SK-MEL-5 (cell line): ENCODE results near the gene INO80D. TPM values are rescaled to one million over a fixed set of nuclear protein-coding genes. Genes with fewer than 3 reads are reported as not detected.
"Not testable (repeated sequence)": the region's sequence is repeated elsewhere in the genome, so short reads cannot be mapped to it uniquely, and the experiment has no call there.

Source experiments
- DNase-seq: peaks from one replicate; pipeline ENCODE4 v3.0.0-alpha.2; 2016; ENCODE audit warnings: low read depth, low spot score
- in situ Hi-C: cut with HindIII; loops from 2 replicates; pipeline ENCODE4 v1.10.0; 2016; ENCODE audit warnings: low sequenced_read_pairs, high pct_unique_total_duplicates, low pct_unique_long_range_greater_than_20kb
- total RNA-seq: library from RNA; depleted of rRNA; stranded (reverse); fragments of >200 nt; shearing (Covaris generic); gene quantifications from 2 replicates; pipeline ENCODE4 v1.2.3, GENCODE V29; 2014

INO80D gene
- total RNA-seq, 1 experiment from 2014 or later: 6.8 TPM

DNA sequence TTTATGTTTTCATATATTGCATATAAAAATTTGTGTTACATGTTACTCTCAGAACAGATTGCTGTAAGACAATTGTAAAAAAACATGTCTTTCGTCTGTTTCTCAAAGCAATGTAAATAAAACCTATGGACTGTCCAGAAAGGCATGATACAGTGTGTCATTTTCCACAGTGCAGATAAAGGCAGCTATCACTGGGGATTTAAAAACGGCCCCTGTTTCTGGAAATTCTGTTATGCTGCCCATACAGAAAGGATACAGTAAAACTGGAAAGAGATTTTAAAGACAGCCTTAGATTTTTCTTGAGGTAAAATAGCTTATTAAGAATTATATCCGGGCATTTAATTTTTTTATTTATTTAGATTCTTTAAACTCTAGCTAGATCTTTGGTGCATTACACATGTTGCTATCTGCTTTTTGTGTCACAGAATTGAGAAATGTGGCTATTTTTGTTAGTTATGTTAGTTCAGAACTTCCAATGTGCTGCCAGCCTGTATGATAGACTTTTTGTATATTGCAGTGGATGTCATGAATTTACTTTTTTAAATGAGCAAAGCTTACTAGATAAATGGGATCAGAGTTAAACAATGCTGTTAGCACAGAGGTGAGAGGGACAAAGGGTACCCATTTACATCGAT lies 859 bp upstream of the INO80D start:
- in situ Hi-C loops: no loop called here
- no peak for DNase-seq

GRCh38 chr2:206084870-206085741 lies 868 bp downstream of the INO80D start:
- in situ Hi-C loops: no loop called here
- peak; percentile 14 for DNase-seq

- DNase-seq: peak; percentile 86
- in situ Hi-C loops: no loop called here
Measured at GRCh38 chr2:206084439-206084869, 1.5 kb downstream of the INO80D start.

DNA sequence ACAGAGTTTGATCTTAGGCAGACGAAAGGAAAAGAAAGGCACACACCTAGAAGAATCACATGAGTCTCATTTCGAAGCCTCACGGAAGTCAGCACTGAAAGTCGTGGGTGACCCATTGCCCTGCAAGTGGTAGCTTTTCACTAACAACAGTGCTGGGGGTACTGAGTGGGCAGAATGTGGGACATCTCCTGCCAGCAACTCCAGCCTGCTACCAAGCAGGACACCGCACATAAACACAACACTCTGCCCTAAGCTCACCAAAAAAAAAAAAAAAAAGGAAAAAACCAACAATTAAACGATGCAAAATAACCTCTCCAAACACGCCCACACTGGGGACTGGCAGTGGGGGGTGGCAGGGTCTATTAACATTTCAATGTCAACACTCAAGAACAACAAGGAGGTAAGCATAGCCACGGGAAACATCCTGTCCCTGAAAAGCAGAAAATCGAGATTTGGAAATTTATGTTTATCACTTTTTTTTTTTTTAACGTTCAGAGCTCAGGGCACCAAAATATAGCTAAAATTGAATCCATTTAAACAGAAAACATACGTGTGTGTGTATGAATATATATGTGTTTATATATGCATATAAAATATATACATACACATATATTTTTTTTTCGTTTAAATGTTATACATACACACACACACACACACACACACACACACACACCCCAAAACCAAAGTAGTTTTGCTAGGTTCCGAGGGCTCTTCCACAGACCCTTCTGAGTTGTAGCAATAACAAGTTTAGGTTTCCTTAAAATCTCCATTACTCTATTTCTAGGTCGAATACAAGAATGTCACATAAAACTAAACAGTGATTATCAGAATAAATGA lies 2.2 kb downstream of the INO80D start:
- peak; percentile 34 for DNase-seq
- in situ Hi-C loops: no loop called here

GRCh38 chr2:206082298-206082843 lies 3.6 kb downstream of the INO80D start:
- DNase-seq: no peak
- in situ Hi-C loops: no loop called here

DNA sequence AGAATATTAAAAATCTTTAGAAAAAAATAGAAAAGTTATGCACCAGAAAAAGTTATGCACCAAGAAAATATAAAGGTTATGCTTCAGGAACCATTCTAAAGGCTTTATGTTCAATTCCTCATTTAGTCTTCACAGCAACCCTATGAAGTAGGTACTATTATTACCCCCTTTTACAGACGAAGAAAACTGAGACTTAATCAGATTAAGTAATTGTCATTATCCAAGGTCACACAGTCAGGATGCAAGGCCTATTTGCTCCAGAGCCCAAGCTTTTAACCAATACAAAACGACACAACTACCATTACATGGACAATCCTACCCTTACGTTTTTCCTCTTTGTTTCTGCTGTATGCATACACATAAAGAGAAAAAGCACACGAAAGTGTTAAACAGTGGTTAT lies 5.0 kb downstream of the INO80D start:
- in situ Hi-C loops: no loop called here

DNA sequence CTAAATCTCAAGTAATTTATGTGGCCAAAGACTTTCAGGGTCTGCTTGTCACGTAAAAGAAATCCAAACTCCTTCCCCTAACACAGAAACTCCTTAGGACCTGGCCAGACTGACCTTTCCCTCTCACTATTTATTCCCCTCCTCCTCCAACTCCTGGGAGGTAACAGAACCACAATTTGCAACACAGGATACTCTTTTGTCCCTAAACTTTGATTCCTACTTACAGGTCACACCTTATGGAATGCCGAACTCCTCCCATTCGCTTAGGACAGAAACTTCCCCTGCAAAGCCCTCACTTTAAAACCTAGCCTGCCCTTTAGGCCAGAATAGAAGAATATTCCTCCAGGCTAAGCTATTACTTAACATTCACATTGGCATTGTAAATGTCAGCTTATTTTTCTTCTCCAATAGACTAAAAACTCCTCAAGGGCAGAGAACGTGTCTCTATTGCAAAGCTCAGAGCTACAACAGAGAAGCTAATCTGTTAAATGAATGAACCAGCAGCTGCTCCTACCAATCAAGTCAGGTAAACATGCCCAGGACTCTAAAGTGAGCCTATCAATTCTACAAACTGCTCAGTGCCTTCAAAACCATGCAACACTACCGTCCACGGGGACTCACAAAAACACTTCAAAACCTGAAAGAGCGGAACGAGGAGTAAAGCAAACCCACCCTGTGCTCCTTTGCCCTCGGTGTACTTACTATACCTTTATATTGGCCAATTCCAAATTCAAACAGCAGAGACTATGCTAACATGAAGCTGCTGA lies 6.1 kb downstream of the INO80D start:
- DNase-seq: no peak
- in situ Hi-C loops: no loop called here

More for the DNA sequence above, 5.0 kb downstream of the INO80D start:
- DNase-seq: no peak

- DNase-seq, in situ Hi-C loops: not testable (repeated sequence)
Measured at GRCh38 chr2:206077879-206078278, 8.1 kb downstream of the INO80D start.

- in situ Hi-C loops: no loop called here
- no peak for DNase-seq
Measured at GRCh38 chr2:206075113-206075512, 10.9 kb downstream of the INO80D start.

- in situ Hi-C loops: no loop called here
- peak; percentile 15 for DNase-seq
Measured at GRCh38 chr2:206071807-206072206, 14.2 kb downstream of the INO80D start.

GRCh38 chr2:206069417-206069816 lies 16.6 kb downstream of the INO80D start:
- no peak for DNase-seq
- in situ Hi-C loops: no loop called here

GRCh38 chr2:206068207-206068606 lies 17.8 kb downstream of the INO80D start:
- in situ Hi-C loops: no loop called here
- no peak for DNase-seq

- peak; percentile 28 for DNase-seq
- in situ Hi-C loops: no loop called here
Measured at GRCh38 chr2:206064077-206064476, 21.9 kb downstream of the INO80D start.

DNA sequence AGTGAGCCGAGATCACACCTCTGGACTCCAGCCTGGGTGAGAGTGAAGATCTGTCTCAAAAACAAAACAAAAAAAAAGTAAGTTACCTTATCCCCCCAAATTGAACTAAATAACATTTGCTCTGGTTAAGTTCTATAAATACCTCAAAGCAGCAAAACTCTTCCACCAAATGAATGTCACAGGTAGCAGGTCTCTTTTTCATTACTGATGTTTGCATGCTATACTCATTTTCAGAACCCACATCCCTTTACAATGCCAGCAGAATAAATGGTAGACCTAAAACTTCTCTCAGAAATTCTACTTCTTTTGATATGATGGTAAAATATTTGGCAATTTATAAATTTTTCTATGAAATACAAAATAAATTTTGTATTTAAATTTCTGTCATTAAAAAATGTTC lies 22.3 kb downstream of the INO80D start:
- no peak for DNase-seq
- in situ Hi-C loops: no loop called here

DNA sequence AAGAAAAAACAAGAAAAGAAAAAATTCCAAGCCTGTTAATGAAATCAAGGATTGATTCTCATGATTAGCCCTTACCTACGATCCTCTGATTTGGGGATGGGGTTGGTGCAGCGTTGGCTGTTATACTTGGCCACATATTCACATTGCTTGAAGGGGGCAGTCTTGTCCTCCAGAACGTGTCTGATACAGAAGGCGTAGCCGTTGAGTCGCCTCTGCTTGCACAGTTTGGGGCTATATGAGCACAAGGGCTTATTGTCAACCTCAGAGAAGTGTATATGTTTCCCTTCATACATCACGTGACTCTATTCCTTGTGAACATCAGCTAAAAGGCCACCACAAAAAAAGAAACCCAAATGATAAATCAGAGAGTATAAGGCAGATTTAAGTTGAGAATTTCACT lies 23.2 kb downstream of the INO80D start:
- in situ Hi-C loops: no loop called here
- DNase-seq: peak; percentile 92

GRCh38 chr2:206056286-206056685 lies 29.7 kb downstream of the INO80D start:
- in situ Hi-C loops: no loop called here
- DNase-seq: no peak

DNA sequence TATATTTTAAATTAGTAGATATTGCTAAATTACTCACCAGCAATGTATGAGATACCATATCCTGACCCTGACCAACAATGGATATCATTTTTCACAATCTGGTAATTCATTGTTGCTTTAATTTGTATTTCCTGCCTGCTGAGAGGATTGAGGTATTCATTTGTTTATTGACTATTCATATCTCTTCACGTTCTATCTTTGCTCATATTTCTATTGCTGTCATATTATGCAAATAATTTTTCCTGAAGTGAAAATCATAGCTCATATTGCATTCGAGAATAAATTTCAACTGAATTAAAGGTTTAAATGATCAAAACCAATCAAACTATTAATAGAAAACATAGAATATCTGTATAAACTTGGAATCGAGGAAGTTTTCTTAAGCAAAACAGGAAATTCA lies 31.0 kb downstream of the INO80D start:
- no peak for DNase-seq
- in situ Hi-C loops: no loop called here
